ENCODE measurements around the gene EML1. TPM values are rescaled to one million over a fixed set of nuclear protein-coding genes. Genes with fewer than 3 reads are reported as not detected.

EML1 gene
- total RNA-seq, 4 donors from 2014 or later: 12.5 to 19.1 (median 16.6) TPM

DNA sequence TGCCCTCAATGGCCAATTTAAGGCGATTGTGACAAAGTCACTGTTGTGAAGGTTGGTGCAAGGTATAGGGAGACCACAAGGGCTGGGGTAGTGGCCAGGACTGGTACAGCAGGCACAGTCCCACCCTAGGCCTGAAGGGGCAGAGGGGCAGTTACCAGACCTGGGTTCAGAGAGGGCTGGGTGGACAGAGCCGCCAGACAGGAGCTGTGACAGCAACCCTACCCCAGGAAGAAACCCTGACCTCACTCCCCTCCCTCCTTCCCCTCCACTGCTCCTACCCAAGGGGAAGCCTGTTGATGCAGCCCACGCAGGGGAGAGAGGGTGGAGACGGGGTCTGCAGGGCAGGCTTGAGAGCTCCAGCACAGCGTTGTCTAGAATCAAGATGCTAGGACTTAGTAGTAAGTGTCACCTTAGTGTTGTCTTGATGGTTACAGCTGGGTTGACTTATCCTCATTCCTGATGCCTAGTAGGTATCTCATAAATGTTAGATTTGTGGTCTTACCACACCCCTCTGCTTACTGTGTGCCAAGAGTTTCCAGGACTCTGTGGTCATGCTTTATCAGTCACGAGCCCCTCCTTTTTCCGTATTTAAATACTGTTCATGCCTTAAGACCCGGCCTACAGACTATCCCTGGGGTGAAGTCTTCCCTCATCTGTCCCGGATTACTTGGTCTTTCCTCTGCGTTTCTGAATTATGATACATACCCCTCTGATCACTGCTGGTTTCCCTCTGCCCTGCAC, 14.4 kb downstream of the EML1 start:
- Histone ChIP-seq H3K27me3 (no peaks in the 10 kb centered on the region), H3K27ac (no peak overlapping the region), H3K36me3 (no peaks in the 10 kb centered on the region), H3K9me3 (no peaks in the 10 kb centered on the region), H3K4me1 (peaks cover 21 to 39% of the 10 kb centered on the region in 2 donors), H3K4me3 (no peak overlapping the region)
- intact Hi-C loops (cut with DNase I; ENCODE audit: low total_unique reads): loop anchor here (2.0 kb wide), 1 partner anchor 15 kb away; the partner anchor contains the start of gene EML1
- no peak for DNase-seq
- ATAC-seq: no peak
- in situ Hi-C loops (cut with MboI; ENCODE audit: low sequenced_read_pairs in 4 of 4): no loop called here
- TF ChIP-seq POLR2A (IDR thresholded peaks at IDR 0.05): no peak

DNA sequence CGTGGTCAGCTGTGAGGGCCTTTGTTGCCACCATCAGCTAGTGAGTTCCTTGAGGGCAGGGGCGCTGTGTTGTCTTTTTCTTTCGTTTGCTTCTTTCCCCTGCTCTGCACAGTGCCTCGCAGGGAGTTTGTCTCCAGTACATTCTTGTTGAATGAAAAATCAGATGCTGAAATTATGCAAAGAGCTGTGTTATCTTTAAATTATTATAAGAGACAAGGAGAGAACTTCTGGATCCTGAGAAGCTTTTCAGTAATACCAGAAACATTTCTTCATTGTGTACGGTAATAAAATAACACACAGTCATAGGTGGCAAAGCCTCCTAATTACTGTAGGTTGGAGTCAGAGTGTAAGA, 14.9 kb downstream of the EML1 start:
- H3K27ac ChIP-seq: no peak overlapping the region
- DNase-seq: no peak
- in situ Hi-C loops (cut with MboI; ENCODE audit: low sequenced_read_pairs in 4 of 4) (no loop called here), intact Hi-C loops (cut with DNase I; ENCODE audit: low total_unique reads) (loop anchor here (2.0 kb wide), 1 partner anchor 15 kb away; the partner anchor contains the start of gene EML1)
- peaks cover 15 to 34% of the 10 kb centered on the region in 2 donors for H3K4me1 ChIP-seq
- TF ChIP-seq, protein P1, sequence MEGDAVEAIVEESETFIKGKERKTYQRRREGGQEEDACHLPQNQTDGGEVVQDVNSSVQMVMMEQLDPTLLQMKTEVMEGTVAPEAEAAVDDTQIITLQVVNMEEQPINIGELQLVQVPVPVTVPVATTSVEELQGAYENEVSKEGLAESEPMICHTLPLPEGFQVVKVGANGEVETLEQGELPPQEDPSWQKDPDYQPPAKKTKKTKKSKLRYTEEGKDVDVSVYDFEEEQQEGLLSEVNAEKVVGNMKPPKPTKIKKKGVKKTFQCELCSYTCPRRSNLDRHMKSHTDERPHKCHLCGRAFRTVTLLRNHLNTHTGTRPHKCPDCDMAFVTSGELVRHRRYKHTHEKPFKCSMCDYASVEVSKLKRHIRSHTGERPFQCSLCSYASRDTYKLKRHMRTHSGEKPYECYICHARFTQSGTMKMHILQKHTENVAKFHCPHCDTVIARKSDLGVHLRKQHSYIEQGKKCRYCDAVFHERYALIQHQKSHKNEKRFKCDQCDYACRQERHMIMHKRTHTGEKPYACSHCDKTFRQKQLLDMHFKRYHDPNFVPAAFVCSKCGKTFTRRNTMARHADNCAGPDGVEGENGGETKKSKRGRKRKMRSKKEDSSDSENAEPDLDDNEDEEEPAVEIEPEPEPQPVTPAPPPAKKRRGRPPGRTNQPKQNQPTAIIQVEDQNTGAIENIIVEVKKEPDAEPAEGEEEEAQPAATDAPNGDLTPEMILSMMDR (IDR thresholded peaks at IDR 0.05 in 4 of 5, conservative IDR thresholded peaks at IDR 0.05 in 1 of 5): no peak
- no peak for TF ChIP-seq POLR2A (IDR thresholded peaks at IDR 0.05)
- H3K27me3 ChIP-seq: no peaks in the 10 kb centered on the region
- ATAC-seq: no peak
- H3K4me3 ChIP-seq: no peak overlapping the region
- H3K9me3 ChIP-seq: no peaks in the 10 kb centered on the region
- no peaks in the 10 kb centered on the region for H3K36me3 ChIP-seq

DNA sequence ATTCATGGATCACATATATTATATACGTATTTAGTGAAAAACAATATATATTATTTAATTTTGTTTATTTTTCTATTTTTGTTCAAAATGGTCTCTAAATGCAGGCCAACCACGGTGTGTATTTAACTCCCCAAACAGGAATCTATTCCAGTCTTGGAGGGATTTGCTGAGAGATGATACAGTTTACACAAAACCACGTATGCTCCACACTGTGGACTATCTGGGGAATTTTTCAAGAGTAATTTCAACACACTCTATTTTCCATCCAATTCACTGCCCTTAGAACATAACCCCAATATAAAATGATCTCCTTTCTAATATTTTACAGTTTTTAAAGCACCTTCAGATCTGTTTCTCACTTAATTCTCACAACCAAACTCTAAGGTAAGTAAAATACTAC, 15.3 kb downstream of the EML1 start:
- no peak for DNase-seq
- Histone ChIP-seq H3K36me3 (no peaks in the 10 kb centered on the region), H3K4me1 (peaks cover 15 to 30% of the 10 kb centered on the region in 2 donors), H3K9me3 (no peaks in the 10 kb centered on the region), H3K4me3 (no peak overlapping the region), H3K27ac (peak overlapping the region in 1 of 4 donors; percentile 68), H3K27me3 (no peaks in the 10 kb centered on the region)
- intact Hi-C loops (cut with DNase I; ENCODE audit: low total_unique reads): loop anchor here (2.0 kb wide), 1 partner anchor 16 kb away; the partner anchor contains the start of gene EML1
- no peak for ATAC-seq
- TF ChIP-seq, protein P1 (IDR thresholded peaks at IDR 0.05 in 4 of 5, conservative IDR thresholded peaks at IDR 0.05 in 1 of 5): no peak
- TF ChIP-seq POLR2A (IDR thresholded peaks at IDR 0.05): no peak
- in situ Hi-C loops (cut with MboI; ENCODE audit: low sequenced_read_pairs in 4 of 4): no loop called here

DNA sequence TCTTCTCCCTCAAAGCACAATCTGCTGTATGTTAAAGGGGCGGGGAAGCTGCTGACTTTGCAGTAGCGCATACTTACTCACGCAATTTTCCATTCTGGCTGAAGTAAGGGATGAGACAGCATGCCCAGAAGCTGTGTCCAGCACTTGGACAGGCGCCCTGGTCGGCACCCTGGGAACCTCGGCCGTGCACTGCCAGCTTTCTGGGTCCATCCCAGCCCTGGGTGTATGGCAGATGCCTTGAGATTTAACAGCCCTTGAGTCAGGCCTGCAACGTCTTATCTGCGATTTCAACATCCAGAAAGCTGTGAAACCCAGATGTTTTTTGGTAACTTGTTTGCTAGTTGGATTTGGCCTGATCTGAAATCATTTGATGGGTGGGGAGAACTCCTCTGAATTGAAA, 16.1 kb downstream of the EML1 start:
- no peaks in the 10 kb centered on the region for H3K27me3 ChIP-seq
- ATAC-seq (peak; percentile 81 to 89), DNase-seq (peak; percentile 63 to 80)
- H3K36me3 ChIP-seq: no peaks in the 10 kb centered on the region
- no peaks in the 10 kb centered on the region for H3K9me3 ChIP-seq
- peaks cover 15 to 34% of the 10 kb centered on the region in 2 donors for H3K4me1 ChIP-seq
- H3K4me3 ChIP-seq: no peak overlapping the region
- TF ChIP-seq, protein P1 (IDR thresholded peaks at IDR 0.05 in 4 of 5, conservative IDR thresholded peaks at IDR 0.05 in 1 of 5): no peak
- no peak for TF ChIP-seq POLR2A (IDR thresholded peaks at IDR 0.05)
- H3K27ac ChIP-seq: peak overlapping the region; percentile 58 to 73 (median 70)
- in situ Hi-C loops (cut with MboI; ENCODE audit: low sequenced_read_pairs in 4 of 4) (no loop called here), intact Hi-C loops (cut with DNase I; ENCODE audit: low total_unique reads) (loop anchor here (2.0 kb wide), 1 partner anchor 17 kb away; the partner anchor contains the start of gene EML1)

DNA sequence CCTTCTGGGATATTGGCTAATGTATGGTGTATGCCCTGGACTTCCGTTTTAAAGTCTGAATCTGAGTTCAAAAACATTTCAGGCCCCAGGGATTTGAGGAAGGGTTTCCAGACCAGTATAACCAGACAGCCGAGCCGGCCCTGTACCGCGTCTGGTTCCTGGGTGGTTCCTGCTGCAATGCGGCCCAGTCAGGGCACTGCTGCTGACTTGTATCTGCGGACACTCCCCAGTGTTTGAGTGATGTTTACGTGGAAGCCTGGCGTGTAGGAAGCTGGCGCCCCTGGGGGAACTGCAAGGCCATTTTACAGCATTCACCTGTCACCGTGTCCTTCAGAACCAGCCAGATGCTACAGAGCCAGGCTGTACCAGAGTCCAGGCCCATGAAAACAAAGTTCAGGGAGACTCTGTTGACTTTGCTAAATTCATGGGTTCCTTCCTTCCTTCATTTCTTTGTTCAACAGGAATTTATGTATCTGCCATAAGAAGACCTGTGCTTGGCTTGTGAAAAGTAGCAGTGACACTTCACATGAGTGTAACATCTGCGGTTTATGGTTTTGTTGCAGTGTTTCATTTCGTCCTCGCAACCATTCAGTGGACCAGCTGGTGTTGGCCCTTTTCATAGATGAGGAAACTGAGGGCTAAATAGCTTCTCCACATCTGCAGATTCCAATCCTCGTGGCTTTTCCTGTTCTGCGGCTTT, 16.8 kb downstream of the EML1 start:
- intact Hi-C loops (cut with DNase I; ENCODE audit: low total_unique reads) (loop anchor here (2.0 kb wide), 1 partner anchor 17 kb away; the partner anchor contains the start of gene EML1), in situ Hi-C loops (cut with MboI; ENCODE audit: low sequenced_read_pairs in 4 of 4) (no loop called here)
- Histone ChIP-seq H3K27me3 (no peaks in the 10 kb centered on the region), H3K9me3 (no peaks in the 10 kb centered on the region), H3K4me1 (peaks cover 15 to 34% of the 10 kb centered on the region in 2 donors), H3K36me3 (no peaks in the 10 kb centered on the region), H3K27ac (peak overlapping the region; percentile 58 to 73 (median 70)), H3K4me3 (no peak overlapping the region)
- TF ChIP-seq, protein P1 (IDR thresholded peaks at IDR 0.05 in 4 of 5, conservative IDR thresholded peaks at IDR 0.05 in 1 of 5): no peak
- no peak for TF ChIP-seq POLR2A (IDR thresholded peaks at IDR 0.05)
- DNase-seq (peak; percentile 14 to 35), ATAC-seq (peak; percentile 55 to 65)

Data from gastrocnemius medialis (tissue), 4 donors.